Adrenal gland (tissue), 12 donors: ENCODE measurements around the gene TMEM214. TPM values are rescaled to one million over a fixed set of nuclear protein-coding genes. Genes with fewer than 3 reads are reported as not detected.
"Not testable (repeated sequence)": the region's sequence is repeated elsewhere in the genome, so short reads cannot be mapped to it uniquely, and the experiment has no call there.

ENCODE experiments used
- DNase-seq, 7 donors: peaks; one replicate each; pipeline ENCODE4 v3.0.0-alpha.2; 2019 to 2020
- H3K27ac ChIP-seq, 5 donors: fragments of 200-600 bp; sonication (generic) in 4 of 5; 1 replicate in 3 of 5; 2 replicates in 2 of 5; pipeline versions ENCODE4 v1.5.1 to v1.8.0; 2016 to 2020; ENCODE audit warnings: mild to moderate bottlenecking in 1 of 5
- H3K27me3 ChIP-seq: fragments of 200-600 bp; 2 replicates; pipeline ENCODE4 v1.8.0; 2021
- H3K36me3 ChIP-seq, 2 donors: fragments of 200-600 bp; replicated peaks in 1 of 2; 1 replicate in 1 of 2; 2 replicates in 1 of 2; pipeline versions ENCODE4 v1.5.1 to v1.8.0; 2018 to 2022
- H3K4me1 ChIP-seq, 2 donors: fragments of 200-600 bp; replicated peaks in 1 of 2; 1 replicate in 1 of 2; 2 replicates in 1 of 2; pipeline versions ENCODE4 v1.5.1 to v1.8.0; 2018 to 2021
- H3K4me3 ChIP-seq, 4 donors: fragments of 200-600 bp; sonication (generic) in 3 of 4; one replicate each; pipeline ENCODE4 v1.5.1; 2016 to 2018
- H3K9me3 ChIP-seq, 3 donors: fragments of 200-600 bp; sonication (generic) in 1 of 3; replicated peaks in 1 of 3; 1 replicate in 2 of 3; 2 replicates in 1 of 3; pipeline versions ENCODE4 v1.5.1 to v1.8.0; 2016 to 2021
- CTCF ChIP-seq, 6 experiments: fragments of 450-650 bp in 4 of 6; fragments of 200-600 bp in 2 of 6; sonication (generic) in 1 of 6; IDR thresholded peaks; 1 replicate in 5 of 6; 2 replicates in 1 of 6; pipeline versions ENCODE4 v1.5.1 to v1.8.0; 2016 to 2021; ENCODE audit warnings: antibody characterized with exemption in 6 of 6, mild to moderate bottlenecking in 2 of 6, moderate library complexity in 1 of 6
- POLR2A ChIP-seq, 2 donors: fragments of 450-650 bp; IDR thresholded peaks; one replicate each; pipeline ENCODE4 v1.6.1; 2017; ENCODE audit warnings: antibody characterized with exemption in 2 of 2, mild to moderate bottlenecking in 2 of 2, moderate library complexity in 1 of 2
- WGBS, 4 donors: extraction: QIAGEN DNeasy Blood & Tissue Kit in 2 of 4; methylation state at CpG; one replicate each; pipeline versions ENCODE4 v1.1.5 to v1.1.7; 2013 to 2017; 5-methylcytosine and 5-hydroxymethylcytosine counted together
- intact Hi-C, 2 donors: fragments of 100-400 bp; cut with DNase I; formaldehyde crosslinking; loops; one replicate each; pipeline versions ENCODE4 v1.14.1 to v1.15.0; 2022 to 2023
- polyA plus RNA-seq, 3 donors: library from polyadenylated mRNA; stranded (reverse); fragments of 200-250 nt in 2 of 3; fragments of 350-450 nt in 1 of 3; fragmentation: Illumina TruSeq in 1 of 3; extraction: RNeasy Lipid Tissue Mini Kit (QIAGEN cat#74804) in 1 of 3; gene quantifications; one replicate each; pipeline ENCODE4 v1.2.3, GENCODE V29; 2013 to 2014
- total RNA-seq, 9 donors: library from RNA; depleted of rRNA in 4 of 9; stranded (reverse); fragments of >200 nt in 4 of 9; fragments of 120-200 nt in 1 of 9; fragmentation: NEBNext Ultra II Directional in 1 of 9; extraction: Animal tissue kit (Norgen Biotek cat#: 25700) in 1 of 9; gene quantifications; one replicate each; pipeline versions ENCODE4 v1.1.0 to v1.2.4, GENCODE V29; 2013 to 2023
- donor health status: healthy with polysubstance abuse.
- donor health status: Bipolar disorder and iron deficiency.
- donor health status: DM: yes; HTN: yes; CAD: no.
- donor health status: DM: no; HTN: no; CAD: no.
- donor health status: DM: no; HTN: no; CAD: no.
- donor health status: DM: yes; HTN: yes; CAD: no.

TMEM214 gene
- total and polyA plus RNA-seq, 12 donors = 25.2 to 124 (median 60.1) TPM

DNA sequence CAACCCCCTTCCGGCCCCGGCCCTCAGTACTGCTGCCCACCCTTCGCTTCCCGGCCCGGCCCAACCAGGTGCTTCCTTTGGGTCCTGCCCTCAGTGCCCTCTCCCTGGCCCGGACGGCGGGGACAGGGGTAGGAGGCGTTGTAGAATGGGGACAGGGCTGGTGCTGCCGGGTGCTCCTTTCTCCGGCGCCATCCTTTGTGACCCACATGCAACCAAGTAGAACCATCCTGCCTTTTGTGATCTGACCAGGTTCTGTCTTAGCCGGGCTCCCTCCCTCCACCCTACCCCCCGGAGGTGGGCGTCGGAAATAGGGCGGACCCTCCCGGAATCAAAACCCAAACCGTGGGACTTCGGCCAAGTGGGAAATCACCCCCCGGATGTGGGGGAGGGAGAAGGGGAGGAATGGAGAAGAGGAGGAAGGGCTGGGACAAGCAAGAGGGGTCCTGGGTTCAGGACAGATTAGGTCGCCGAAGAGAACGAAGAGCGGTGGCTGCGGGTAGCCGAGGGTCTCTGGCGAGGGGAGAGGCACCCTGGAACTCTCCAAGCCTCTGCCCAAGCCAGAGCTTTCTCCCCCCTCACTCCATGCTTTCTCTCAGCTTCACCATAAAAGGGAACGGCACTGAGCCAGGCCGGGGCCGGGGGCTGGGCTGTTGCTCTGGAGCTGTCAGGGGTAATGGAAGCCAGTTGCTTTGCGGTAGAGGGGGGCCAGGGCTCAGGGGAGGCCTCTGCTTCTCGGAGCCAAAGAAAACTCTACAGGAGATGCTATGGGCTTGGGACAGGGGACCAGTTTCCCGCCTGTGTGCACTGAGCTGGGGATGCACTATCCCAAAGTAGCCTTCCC lies 39.4 kb downstream of the TMEM214 start:
- WGBS, 4 donors = 5 to 10% (median 8%) methylated on average over 26 to 34 of the region's 34 CpGs
- intact Hi-C loops = no loop called here
- Histone ChIP-seq H3K36me3 (peaks cover 0 to 32% of the 10 kb centered on the region in 2 donors), H3K4me1 (peaks cover 16 to 46% of the 10 kb centered on the region in 2 donors), H3K27ac (peak overlapping the region in 4 of 5 donors; percentile 38 to 95 (median 84)), H3K4me3 (peak overlapping the region in 3 of 4 donors; percentile 79 to 98 (median 82)), H3K9me3 (no peaks in the 10 kb centered on the region), H3K27me3 (no peaks in the 10 kb centered on the region)
- DNase-seq = peak in 4 of 7 donors; percentile 54 to 76 (median 58)
- no peak for TF ChIP-seq POLR2A (IDR thresholded peaks at IDR 0.05)
- no peak for TF ChIP-seq CTCF (IDR thresholded peaks at IDR 0.05)

DNA sequence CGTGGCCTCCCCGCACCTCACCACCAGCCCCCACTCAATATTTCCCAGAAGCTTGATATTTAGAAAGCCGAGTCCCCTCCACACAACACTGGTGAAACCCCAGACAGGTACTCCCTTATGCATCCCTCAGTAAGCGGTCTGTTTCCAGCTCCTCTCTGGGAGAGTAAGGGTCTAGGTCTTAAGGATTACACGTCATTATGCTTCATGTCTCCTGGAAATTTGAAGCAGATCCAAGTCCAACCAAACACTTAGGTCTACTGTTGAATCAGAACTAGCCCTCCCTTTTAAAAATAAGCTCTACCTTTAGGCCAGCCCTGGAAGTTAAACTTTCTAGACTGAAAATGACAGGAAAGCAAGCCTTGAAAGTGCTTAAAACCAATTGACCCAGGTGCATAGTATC lies 40.2 kb downstream of the TMEM214 start:
- TF ChIP-seq POLR2A (IDR thresholded peaks at IDR 0.05) = no peak
- TF ChIP-seq CTCF (IDR thresholded peaks at IDR 0.05) = no peak
- intact Hi-C loops = no loop called here
- no peak for DNase-seq
- 74 to 100% (median 82%) methylated on average over 4 to 5 of the region's 5 CpGs for WGBS, 4 donors
- H3K27ac ChIP-seq = peak overlapping the region in 3 of 5 donors; percentile 38 to 95 (median 83)
- no peak overlapping the region for H3K4me3 ChIP-seq
- peaks cover 0 to 24% of the 10 kb centered on the region in 2 donors for H3K36me3 ChIP-seq
- H3K27me3 ChIP-seq = no peaks in the 10 kb centered on the region
- peaks cover 16 to 52% of the 10 kb centered on the region in 2 donors for H3K4me1 ChIP-seq
- H3K9me3 ChIP-seq = no peaks in the 10 kb centered on the region

DNA sequence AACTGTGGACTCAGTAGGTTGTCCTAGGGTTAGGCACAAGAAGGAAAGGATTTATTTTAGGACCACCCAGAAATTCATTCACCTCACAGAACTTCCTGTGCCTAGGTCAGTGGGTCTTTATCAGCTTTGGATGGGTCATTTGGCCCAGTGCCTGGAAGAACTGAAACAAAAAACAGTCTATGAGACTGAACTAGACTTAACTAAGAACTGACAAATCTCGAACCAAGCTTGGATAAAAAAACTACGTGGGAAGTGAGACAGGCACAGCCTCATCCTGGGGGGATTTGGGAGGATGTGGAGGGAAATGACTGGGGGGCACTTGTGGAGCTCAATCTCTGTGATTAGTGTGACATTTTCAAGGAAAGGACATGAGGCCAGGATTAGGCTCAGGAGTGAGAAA lies 41.0 kb downstream of the TMEM214 start:
- Histone ChIP-seq H3K9me3 (no peaks in the 10 kb centered on the region), H3K36me3 (peaks cover 0 to 16% of the 10 kb centered on the region in 2 donors), H3K27ac (peak overlapping the region in 2 of 5 donors; percentile 29 to 71), H3K4me1 (peaks cover 16 to 50% of the 10 kb centered on the region in 2 donors), H3K27me3 (no peaks in the 10 kb centered on the region), H3K4me3 (no peak overlapping the region)
- DNase-seq = no peak
- no peak for TF ChIP-seq POLR2A (IDR thresholded peaks at IDR 0.05)
- intact Hi-C loops = no loop called here
- 35 to 46% (median 40%) methylated on average over 2 of the region's 2 CpGs for WGBS, 4 donors

- Histone ChIP-seq H3K9me3 (no peaks in the 10 kb centered on the region), H3K4me3 (no peak overlapping the region), H3K36me3 (peaks cover 0 to 5% of the 10 kb centered on the region in 2 donors), H3K4me1 (peaks cover 9 to 41% of the 10 kb centered on the region in 2 donors), H3K27me3 (no peaks in the 10 kb centered on the region), H3K27ac (peak overlapping the region in 2 of 5 donors; percentile 29 to 71)
- TF ChIP-seq CTCF (IDR thresholded peaks at IDR 0.05) (no peak), POLR2A (IDR thresholded peaks at IDR 0.05) (no peak)
- WGBS, 4 donors = 52 to 62% (median 56%) methylated on average over 4 of the region's 4 CpGs
- peak in 1 of 7 donors; percentile 47 for DNase-seq
- intact Hi-C loops = no loop called here
These were observed 42.2 kb downstream of the TMEM214 start for GRCh38 chr2:27074738-27075565.

DNA sequence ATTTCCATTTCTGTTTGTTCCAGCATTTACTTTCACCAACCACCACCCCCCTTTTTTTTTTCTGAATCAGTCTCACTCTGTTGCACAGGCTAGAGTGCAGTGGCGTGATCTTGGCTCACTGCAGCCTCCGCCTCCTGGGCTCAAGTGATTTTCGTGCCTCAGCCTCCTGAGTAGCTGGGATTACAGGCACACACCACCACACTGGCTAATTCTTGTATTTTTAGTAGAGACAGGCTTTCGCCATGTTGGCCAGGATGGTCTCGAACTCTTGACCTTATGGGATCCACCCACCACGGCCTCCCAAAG lies 42.8 kb downstream of the TMEM214 start:
- H3K27ac ChIP-seq = peak overlapping the region in 2 of 5 donors; percentile 29 to 56
- intact Hi-C loops, H3K27me3 ChIP-seq, DNase-seq, H3K36me3 ChIP-seq, H3K9me3 ChIP-seq, H3K4me3 ChIP-seq: not testable (repeated sequence)
- WGBS, 4 donors = 69 to 87% (median 72%) methylated on average over 6 of the region's 6 CpGs
- peaks cover 6 to 35% of the 10 kb centered on the region in 2 donors for H3K4me1 ChIP-seq
